PC-3 (cell line): ENCODE measurements around the gene PTGER4. TPM values are rescaled to one million over a fixed set of nuclear protein-coding genes. Genes with fewer than 3 reads are reported as not detected.

Source experiments
- ATAC-seq: fragments of 200-7000 bp; cut with Tn5 transposase; 2 replicates; pipeline ENCODE4 v1.9.1; 2020; ENCODE audit warnings: mild to moderate bottlenecking, moderate library complexity
- BruUV-seq: library from RNA; stranded (reverse); fragments of 400-500 nt; replicated peaks from 2 replicates; lab custom pipeline; 2021; lab: Mats Ljungman, UMichigan
- CTCF ChIA-PET: fragments of 300-600 bp; sonication (Branson Sonifier 250); formaldehyde crosslinking; loops from one replicate; lab custom pipeline; 2022; ENCODE audit warnings: antibody characterized with exemption; lab: Charles Lee
- POLR2A ChIA-PET: fragments of 300-600 bp; sonication (Branson Sonifier 250); formaldehyde crosslinking; loops from one replicate; lab custom pipeline; 2022; ENCODE audit warnings: antibody characterized with exemption; ENCODE audit not compliant: unreplicated experiment; lab: Charles Lee
- DNase-seq: peaks from one replicate; pipeline ENCODE4 v3.0.0-alpha.2; 2015
- H2AFZ ChIP-seq: fragments of 300-600 bp; sonication (generic); 2 replicates; pipeline ENCODE4 v1.6.0; 2016; ENCODE audit warnings: antibody characterized with exemption, low read length
- H3F3A ChIP-seq: fragments of 300-600 bp; sonication (generic); one replicate; pipeline ENCODE4 v1.6.0; 2017; ENCODE audit warnings: antibody characterized with exemption, low read length, control low read depth, mild to moderate bottlenecking; ENCODE audit not compliant: unreplicated experiment
- H3K27ac ChIP-seq: fragments of 300-600 bp; sonication (generic); 2 replicates; pipeline ENCODE4 v1.5.1; 2016; ENCODE audit warnings: mild to moderate bottlenecking, low read length
- H3K27me3 ChIP-seq: fragments of 300-600 bp; sonication (generic); 2 replicates; pipeline ENCODE4 v1.6.1; 2016; ENCODE audit warnings: low read length, mixed read lengths
- H3K36me3 ChIP-seq: fragments of 300-600 bp; sonication (generic); 2 replicates; pipeline ENCODE4 v1.6.1; 2016; ENCODE audit warnings: low read depth, mixed run types, low read length, mixed read lengths
- H3K4me1 ChIP-seq: fragments of 300-600 bp; sonication (generic); 2 replicates; pipeline ENCODE4 v1.5.1; 2016; ENCODE audit warnings: low read length; ENCODE audit not compliant: insufficient read depth
- H3K4me2 ChIP-seq: fragments of 300-600 bp; sonication (generic); 2 replicates; pipeline ENCODE4 v1.6.0; 2016; ENCODE audit warnings: low read length
- H3K4me3 ChIP-seq: fragments of 300-600 bp; sonication (generic); 2 replicates; pipeline ENCODE4 v1.5.1; 2016; ENCODE audit warnings: mild to moderate bottlenecking, low read length, mixed read lengths
- H3K79me2 ChIP-seq: fragments of 300-600 bp; sonication (generic); 2 replicates; pipeline ENCODE4 v1.6.1; 2017; ENCODE audit warnings: low read length, mixed read lengths
- H3K9ac ChIP-seq: fragments of 300-600 bp; sonication (generic); 2 replicates; pipeline ENCODE4 v1.6.0; 2016; ENCODE audit warnings: mild to moderate bottlenecking, low read length
- H3K9me2 ChIP-seq: fragments of 300-600 bp; sonication (generic); replicated peaks from 2 replicates; pipeline ENCODE4 v1.6.1; 2016; ENCODE audit warnings: mixed run types, low read length, mixed read lengths
- H3K9me3 ChIP-seq: fragments of 300-600 bp; sonication (generic); 2 replicates; pipeline ENCODE4 v1.6.1; 2016; ENCODE audit warnings: low read length, mixed read lengths
- H4K20me1 ChIP-seq: fragments of 300-600 bp; sonication (generic); 2 replicates; pipeline ENCODE4 v1.6.1; 2016; ENCODE audit warnings: low read length, mixed read lengths
- CTCF ChIP-seq: fragments of 300-600 bp; sonication (generic); conservative IDR thresholded peaks from 2 replicates; pipeline ENCODE4 v1.5.1; 2017; ENCODE audit warnings: antibody characterized with exemption, low read depth, mild to moderate bottlenecking, low read length
- EZH2 ChIP-seq: fragments of 300-600 bp; sonication (generic); IDR thresholded peaks from one replicate; pipeline ENCODE4 v1.6.1; 2017; ENCODE audit warnings: antibody characterized with exemption, mild to moderate bottlenecking, low read length; ENCODE audit not compliant: unreplicated experiment
- EZH2phosphoT487 ChIP-seq: fragments of 300-600 bp; sonication (generic); IDR thresholded peaks from 2 replicates; pipeline ENCODE4 v1.6.1; 2018; ENCODE audit warnings: mild to moderate bottlenecking, antibody characterized with exemption, low read length, borderline replicate concordance
- intact Hi-C: fragments of 100-400 bp; cut with micrococcal nuclease; formaldehyde crosslinking; loops from 2 replicates; pipeline ENCODE4 v1.9.0; 2023
- total RNA-seq: library from RNA; depleted of rRNA; stranded (reverse); fragments of >200 nt; gene quantifications from 2 replicates; pipeline ENCODE4 v1.2.3, GENCODE V29; 2014

The PTGER4 gene
- total RNA-seq, 1 experiment from 2014 or later, result 49.5 TPM

- no peak for ATAC-seq
- Histone ChIP-seq H3K36me3 (peaks cover 6% of the 10 kb centered on the region; the same call in 1 of the 2 replicates), H4K20me1 (no peaks in the 10 kb centered on the region), H2AFZ (no peak overlapping the region), H3F3A (no peaks in the 10 kb centered on the region), H3K9me2 (no peaks in the 10 kb centered on the region), H3K9ac (no peak overlapping the region), H3K9me3 (no peaks in the 10 kb centered on the region), H3K79me2 (0 out of 2 replicates have a peak, but pooled peaks cover 5% of the 10 kb centered on the region), H3K4me1 (peaks cover 16% of the 10 kb centered on the region), H3K27ac (0 out of 2 replicates have a peak overlapping the region, but pooled peaks have one; percentile 7), H3K4me3 (no peak overlapping the region), H3K4me2 (peak overlapping the region; percentile 19; the same call in 1 of the 2 replicates), H3K27me3 (no peaks in the 10 kb centered on the region)
- ChIA-PET POLR2A (no interaction called here), CTCF (interaction anchor here (0.6 kb wide), 2 partner anchors 11 to 46 kb away, joined by 3 to 4 read pairs; no protein-coding TSS in a partner anchor)
- no TSS peak for BruUV-seq
- DNase-seq, result no peak
- intact Hi-C loops, result loop anchor here (1.0 to 5.0 kb wide), 11 partner anchors 46 to 1153 kb away; no protein-coding TSS in a partner anchor
- TF ChIP-seq EZH2phosphoT487 (no peak), EZH2 (no peak), CTCF (no peak)
These were observed 55.9 kb downstream of the PTGER4 start for GRCh38 chr5:40735609-40736008.

- Histone ChIP-seq H4K20me1 (no peaks in the 10 kb centered on the region), H3F3A (no peaks in the 10 kb centered on the region), H3K4me2 (no peak overlapping the region), H3K79me2 (0 out of 2 replicates have a peak, but pooled peaks cover 5% of the 10 kb centered on the region), H3K4me1 (peaks cover 16% of the 10 kb centered on the region), H3K36me3 (peaks cover 12% of the 10 kb centered on the region), H2AFZ (no peak overlapping the region), H3K9me2 (no peaks in the 10 kb centered on the region), H3K9ac (no peak overlapping the region), H3K27ac (no peak overlapping the region), H3K9me3 (no peaks in the 10 kb centered on the region), H3K27me3 (no peaks in the 10 kb centered on the region), H3K4me3 (no peak overlapping the region)
- BruUV-seq, result no TSS peak
- peak; percentile 95 for DNase-seq
- POLR2A ChIA-PET, result no interaction called here
- CTCF ChIA-PET, result interaction anchor here (0.5 to 0.6 kb wide), 3 partner anchors 10 to 115 kb away, joined by 3 to 6 read pairs (median 4); no protein-coding TSS in a partner anchor
- ATAC-seq, result peak; percentile 61
- intact Hi-C loops, result loop anchor here (1.0 to 5.0 kb wide), 10 partner anchors 47 to 1154 kb away; no protein-coding TSS in a partner anchor
- TF ChIP-seq EZH2phosphoT487 (no peak), CTCF (peak; percentile 94), EZH2 (no peak)
These were observed 56.6 kb downstream of the PTGER4 start for GRCh38 chr5:40736103-40736875.
